Ascending aorta (tissue), 2 donors: Measurements from ENCODE around the gene ALDH1B1. TPM values are rescaled to one million over a fixed set of nuclear protein-coding genes. Genes with fewer than 3 reads are reported as not detected.

Source experiments
- DNase-seq, 2 donors: peaks; one replicate each; pipeline ENCODE4 v3.0.0-alpha.2; 2019; ENCODE audit warnings: low spot score in 2 of 2
- H3K27ac ChIP-seq, 2 donors: fragments of 200-600 bp; sonication (generic); one replicate each; pipeline ENCODE4 v1.5.1; 2016 to 2017; ENCODE audit warnings: mild to moderate bottlenecking in 1 of 2
- H3K27me3 ChIP-seq: fragments of 200-600 bp; sonication (generic); one replicate; pipeline ENCODE4 v1.5.1; 2017
- H3K36me3 ChIP-seq, 2 donors: fragments of 200-600 bp; sonication (generic); one replicate each; pipeline ENCODE4 v1.5.1; 2016
- H3K4me1 ChIP-seq, 2 donors: fragments of 200-600 bp; sonication (generic); one replicate each; pipeline ENCODE4 v1.5.1; 2016 to 2017; ENCODE audit warnings: mild to moderate bottlenecking in 1 of 2
- H3K4me3 ChIP-seq, 2 donors: fragments of 200-600 bp; sonication (generic); one replicate each; pipeline ENCODE4 v1.5.1; 2016 to 2017; ENCODE audit warnings: mild to moderate bottlenecking in 1 of 2
- H3K9me3 ChIP-seq, 2 donors: fragments of 200-600 bp; sonication (generic); one replicate each; pipeline ENCODE4 v1.5.1; 2016
- intact Hi-C: fragments of 100-400 bp; cut with DNase I; formaldehyde crosslinking; loops from one replicate; pipeline ENCODE4 v1.15.1; 2023
- total RNA-seq: library from RNA; depleted of rRNA; stranded (reverse); fragments of >200 nt; gene quantifications from one replicate; pipeline ENCODE4 v1.1.0, GENCODE V29; 2016
- TF ChIP-seq, protein P1 (sequence below), 3 experiments: fragments of 200-600 bp in 2 of 3; fragments of 450-650 bp in 1 of 3; sonication (generic) in 2 of 3; IDR thresholded peaks; one replicate each; pipeline ENCODE4 v1.5.1; 2016 to 2019; ENCODE audit warnings: antibody characterized with exemption in 3 of 3, mild to moderate bottlenecking in 1 of 3, moderate library complexity in 1 of 3

ALDH1B1 gene
- total RNA-seq, 1 donor from 2014 or later = 85.5 TPM

DNA sequence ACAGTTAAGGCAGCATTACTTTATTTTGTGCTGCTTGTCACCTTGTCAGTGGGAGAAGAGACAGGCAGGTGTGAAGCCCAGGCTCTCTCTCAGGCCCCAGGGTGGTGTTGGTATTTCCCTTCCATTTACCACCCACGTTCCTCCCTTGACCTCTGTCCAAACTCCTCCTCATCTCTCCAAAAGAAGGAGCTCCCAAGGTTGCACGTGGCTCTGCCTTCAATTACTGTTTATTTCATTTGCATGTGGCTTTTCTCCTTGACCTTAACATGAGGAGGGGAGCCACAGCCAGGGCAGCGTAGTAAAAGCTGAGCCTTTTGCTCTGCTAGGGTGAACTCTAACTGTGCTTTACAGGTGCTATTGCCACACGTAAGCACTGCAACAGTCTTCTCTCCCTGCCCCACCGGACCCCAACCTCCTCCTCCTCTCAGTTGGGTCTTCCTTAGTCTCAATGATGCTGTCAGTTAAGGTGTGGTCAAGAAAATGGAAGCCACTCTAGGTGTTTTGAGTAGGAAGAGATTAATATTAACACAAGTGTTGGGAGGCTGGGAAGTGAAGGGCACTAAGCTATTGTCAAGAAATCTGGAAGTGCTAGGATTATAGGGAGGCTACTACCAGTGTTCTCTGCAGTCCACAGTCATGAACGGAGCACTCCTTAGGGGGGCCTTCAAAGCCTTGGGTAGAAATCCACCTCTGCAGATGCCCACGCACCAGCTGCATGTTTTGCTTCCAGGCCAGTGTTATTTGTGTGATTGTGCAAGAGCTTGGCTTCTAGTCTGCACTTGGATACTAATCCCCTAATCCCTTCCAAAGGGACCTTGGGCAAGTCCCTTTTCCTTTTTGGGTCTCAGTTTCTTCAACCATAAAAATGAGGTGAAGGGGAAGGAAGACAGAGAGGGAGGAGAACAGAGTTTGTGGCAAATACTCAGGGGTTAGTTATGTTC, 3.9 kb upstream of the ALDH1B1 start:
- Histone ChIP-seq H3K27me3 (no peaks in the 10 kb centered on the region), H3K4me1 (peaks cover 28 to 46% of the 10 kb centered on the region in 2 donors), H3K9me3 (peaks cover 7 to 10% of the 10 kb centered on the region in 2 donors), H3K27ac (peak overlapping the region; percentile 98 to 99), H3K36me3 (no peaks in the 10 kb centered on the region), H3K4me3 (no peak overlapping the region)
- TF ChIP-seq, protein P1, sequence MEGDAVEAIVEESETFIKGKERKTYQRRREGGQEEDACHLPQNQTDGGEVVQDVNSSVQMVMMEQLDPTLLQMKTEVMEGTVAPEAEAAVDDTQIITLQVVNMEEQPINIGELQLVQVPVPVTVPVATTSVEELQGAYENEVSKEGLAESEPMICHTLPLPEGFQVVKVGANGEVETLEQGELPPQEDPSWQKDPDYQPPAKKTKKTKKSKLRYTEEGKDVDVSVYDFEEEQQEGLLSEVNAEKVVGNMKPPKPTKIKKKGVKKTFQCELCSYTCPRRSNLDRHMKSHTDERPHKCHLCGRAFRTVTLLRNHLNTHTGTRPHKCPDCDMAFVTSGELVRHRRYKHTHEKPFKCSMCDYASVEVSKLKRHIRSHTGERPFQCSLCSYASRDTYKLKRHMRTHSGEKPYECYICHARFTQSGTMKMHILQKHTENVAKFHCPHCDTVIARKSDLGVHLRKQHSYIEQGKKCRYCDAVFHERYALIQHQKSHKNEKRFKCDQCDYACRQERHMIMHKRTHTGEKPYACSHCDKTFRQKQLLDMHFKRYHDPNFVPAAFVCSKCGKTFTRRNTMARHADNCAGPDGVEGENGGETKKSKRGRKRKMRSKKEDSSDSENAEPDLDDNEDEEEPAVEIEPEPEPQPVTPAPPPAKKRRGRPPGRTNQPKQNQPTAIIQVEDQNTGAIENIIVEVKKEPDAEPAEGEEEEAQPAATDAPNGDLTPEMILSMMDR (IDR thresholded peaks at IDR 0.05) = no peak
- DNase-seq = peak in 1 of 2 donors; percentile 88
- intact Hi-C loops = loop anchor here (1.0 to 5.0 kb wide), 2 partner anchors 361 to 434 kb away; no protein-coding TSS in a partner anchor

DNA sequence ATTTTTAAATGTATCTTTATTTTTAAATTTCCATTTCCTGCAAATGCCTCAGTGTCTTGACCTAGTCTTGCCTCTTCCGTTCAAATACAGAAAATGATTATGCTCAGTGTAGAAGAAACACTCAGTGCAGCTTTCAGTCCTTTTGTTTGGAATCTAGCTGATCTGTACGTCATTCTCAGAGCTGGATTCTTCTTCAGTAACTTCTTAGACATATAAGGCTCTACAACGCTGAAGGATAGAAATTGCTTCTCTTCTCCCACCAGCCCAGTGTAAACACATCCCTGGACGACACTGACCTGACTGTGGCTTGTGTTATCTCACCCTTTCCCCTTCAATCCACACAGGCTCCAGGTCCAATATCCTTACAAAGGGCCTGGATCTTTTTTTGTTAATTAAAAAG, 3.2 kb upstream of the ALDH1B1 start:
- Histone ChIP-seq H3K27me3 (no peaks in the 10 kb centered on the region), H3K27ac (peak overlapping the region; percentile 98 to 99), H3K36me3 (no peaks in the 10 kb centered on the region), H3K4me3 (no peak overlapping the region), H3K9me3 (peaks cover 7 to 8% of the 10 kb centered on the region in 2 donors), H3K4me1 (peaks cover 25 to 47% of the 10 kb centered on the region in 2 donors)
- TF ChIP-seq, protein P1 (IDR thresholded peaks at IDR 0.05) = no peak
- intact Hi-C loops = loop anchor here (1.0 to 5.0 kb wide), 2 partner anchors 362 to 435 kb away; no protein-coding TSS in a partner anchor
- DNase-seq = peak in 1 of 2 donors; percentile 60

GRCh38 chr9:38390442-38390841, 2.1 kb upstream of the ALDH1B1 start:
- Histone ChIP-seq H3K36me3 (peaks cover 1 to 4% of the 10 kb centered on the region in 2 donors), H3K9me3 (no peaks in the 10 kb centered on the region), H3K27ac (peak overlapping the region; percentile 98 to 99), H3K4me3 (no peak overlapping the region), H3K27me3 (no peaks in the 10 kb centered on the region), H3K4me1 (peaks cover 31 to 48% of the 10 kb centered on the region in 2 donors)
- no peak for DNase-seq
- TF ChIP-seq, protein P1 (IDR thresholded peaks at IDR 0.05) = no peak
- intact Hi-C loops = loop anchor here (1.0 to 10.0 kb wide), 5 partner anchors 8 to 1906 kb away; partner anchors contain the start of genes POLR1E and SLC25A51

GRCh38 chr9:38390851-38391250, 1.7 kb upstream of the ALDH1B1 start:
- TF ChIP-seq, protein P1 (IDR thresholded peaks at IDR 0.05) = no peak
- no peak overlapping the region for H3K4me3 ChIP-seq
- peaks cover 5 to 8% of the 10 kb centered on the region in 2 donors for H3K36me3 ChIP-seq
- peak overlapping the region; percentile 98 to 99 for H3K27ac ChIP-seq
- no peaks in the 10 kb centered on the region for H3K27me3 ChIP-seq
- intact Hi-C loops = loop anchor here (1.0 to 10.0 kb wide), 5 partner anchors 9 to 1906 kb away; partner anchors contain the start of genes POLR1E and SLC25A51
- H3K9me3 ChIP-seq = peaks cover 0 to under 1% of the 10 kb centered on the region in 2 donors
- no peak for DNase-seq
- peaks cover 31 to 46% of the 10 kb centered on the region in 2 donors for H3K4me1 ChIP-seq

- Histone ChIP-seq H3K27ac (peak overlapping the region; percentile 98 to 99), H3K36me3 (peaks cover 12 to 15% of the 10 kb centered on the region in 2 donors), H3K27me3 (no peaks in the 10 kb centered on the region), H3K9me3 (peaks cover 0 to 7% of the 10 kb centered on the region in 2 donors), H3K4me1 (peaks cover 31 to 47% of the 10 kb centered on the region in 2 donors), H3K4me3 (peak overlapping the region in 1 of 2 donors; percentile 87)
- intact Hi-C loops = loop anchor here (2.0 to 10.0 kb wide), 5 partner anchors 15 to 1907 kb away; partner anchors contain the start of genes POLR1E and SLC25A51
- TF ChIP-seq, protein P1 (IDR thresholded peaks at IDR 0.05) = no peak
- DNase-seq = no peak
These were observed 1.0 kb upstream of the ALDH1B1 start for GRCh38 chr9:38391278-38392118.
